ENCODE measurements around the gene OR10H1. TPM values are rescaled to one million over a fixed set of nuclear protein-coding genes. Genes with fewer than 3 reads are reported as not detected.

OR10H1 gene
- total and polyA plus RNA-seq, 9 of the 15 experiments (the other 6 are each of a cell fraction or from before 2014, with no cell fraction given) = not detected

DNA sequence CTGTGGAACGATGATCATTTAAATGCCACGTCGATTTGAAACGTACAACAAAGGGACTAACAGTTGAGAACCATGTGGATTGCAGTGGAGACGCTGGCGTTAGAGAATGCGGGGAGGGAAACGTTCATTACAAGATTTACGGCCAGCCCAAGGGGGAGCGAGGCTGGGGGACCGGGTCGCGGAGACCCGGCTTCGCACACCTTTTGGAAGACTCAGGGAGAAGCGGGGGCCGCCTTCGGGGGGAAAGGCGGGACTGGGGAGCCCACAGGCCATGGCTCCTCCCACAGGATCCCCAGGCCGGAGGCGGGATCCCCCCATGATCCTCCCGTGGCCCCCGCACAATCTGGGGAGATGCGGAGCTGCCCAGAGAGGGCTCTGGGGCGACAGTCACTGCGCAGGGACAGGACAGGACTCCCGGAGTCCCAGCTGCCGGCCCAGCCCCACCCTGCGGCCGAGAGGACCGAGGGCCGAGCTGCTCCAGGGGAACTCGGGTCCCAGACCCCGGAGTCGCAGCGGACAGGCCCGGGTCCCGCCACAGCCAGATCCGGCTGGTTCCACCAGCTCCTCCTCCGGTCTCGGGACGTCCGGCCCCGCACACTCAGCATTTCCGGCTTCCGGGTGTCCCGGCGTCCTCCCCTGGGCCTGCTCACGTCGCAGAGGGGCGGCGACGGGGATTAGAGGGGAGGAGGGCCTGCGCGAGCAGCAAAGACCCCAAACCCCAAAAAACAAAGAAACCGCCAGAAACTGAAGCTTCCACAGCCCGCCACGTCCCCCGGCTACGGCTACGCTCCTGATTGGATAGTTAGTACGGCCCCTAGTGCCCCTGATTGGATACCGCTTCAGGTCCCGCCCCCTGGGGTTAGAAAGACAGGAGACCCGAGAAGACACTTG is 21.1 kb upstream of the OR10H1 start (continued):
- TF ChIP-seq, protein P1, sequence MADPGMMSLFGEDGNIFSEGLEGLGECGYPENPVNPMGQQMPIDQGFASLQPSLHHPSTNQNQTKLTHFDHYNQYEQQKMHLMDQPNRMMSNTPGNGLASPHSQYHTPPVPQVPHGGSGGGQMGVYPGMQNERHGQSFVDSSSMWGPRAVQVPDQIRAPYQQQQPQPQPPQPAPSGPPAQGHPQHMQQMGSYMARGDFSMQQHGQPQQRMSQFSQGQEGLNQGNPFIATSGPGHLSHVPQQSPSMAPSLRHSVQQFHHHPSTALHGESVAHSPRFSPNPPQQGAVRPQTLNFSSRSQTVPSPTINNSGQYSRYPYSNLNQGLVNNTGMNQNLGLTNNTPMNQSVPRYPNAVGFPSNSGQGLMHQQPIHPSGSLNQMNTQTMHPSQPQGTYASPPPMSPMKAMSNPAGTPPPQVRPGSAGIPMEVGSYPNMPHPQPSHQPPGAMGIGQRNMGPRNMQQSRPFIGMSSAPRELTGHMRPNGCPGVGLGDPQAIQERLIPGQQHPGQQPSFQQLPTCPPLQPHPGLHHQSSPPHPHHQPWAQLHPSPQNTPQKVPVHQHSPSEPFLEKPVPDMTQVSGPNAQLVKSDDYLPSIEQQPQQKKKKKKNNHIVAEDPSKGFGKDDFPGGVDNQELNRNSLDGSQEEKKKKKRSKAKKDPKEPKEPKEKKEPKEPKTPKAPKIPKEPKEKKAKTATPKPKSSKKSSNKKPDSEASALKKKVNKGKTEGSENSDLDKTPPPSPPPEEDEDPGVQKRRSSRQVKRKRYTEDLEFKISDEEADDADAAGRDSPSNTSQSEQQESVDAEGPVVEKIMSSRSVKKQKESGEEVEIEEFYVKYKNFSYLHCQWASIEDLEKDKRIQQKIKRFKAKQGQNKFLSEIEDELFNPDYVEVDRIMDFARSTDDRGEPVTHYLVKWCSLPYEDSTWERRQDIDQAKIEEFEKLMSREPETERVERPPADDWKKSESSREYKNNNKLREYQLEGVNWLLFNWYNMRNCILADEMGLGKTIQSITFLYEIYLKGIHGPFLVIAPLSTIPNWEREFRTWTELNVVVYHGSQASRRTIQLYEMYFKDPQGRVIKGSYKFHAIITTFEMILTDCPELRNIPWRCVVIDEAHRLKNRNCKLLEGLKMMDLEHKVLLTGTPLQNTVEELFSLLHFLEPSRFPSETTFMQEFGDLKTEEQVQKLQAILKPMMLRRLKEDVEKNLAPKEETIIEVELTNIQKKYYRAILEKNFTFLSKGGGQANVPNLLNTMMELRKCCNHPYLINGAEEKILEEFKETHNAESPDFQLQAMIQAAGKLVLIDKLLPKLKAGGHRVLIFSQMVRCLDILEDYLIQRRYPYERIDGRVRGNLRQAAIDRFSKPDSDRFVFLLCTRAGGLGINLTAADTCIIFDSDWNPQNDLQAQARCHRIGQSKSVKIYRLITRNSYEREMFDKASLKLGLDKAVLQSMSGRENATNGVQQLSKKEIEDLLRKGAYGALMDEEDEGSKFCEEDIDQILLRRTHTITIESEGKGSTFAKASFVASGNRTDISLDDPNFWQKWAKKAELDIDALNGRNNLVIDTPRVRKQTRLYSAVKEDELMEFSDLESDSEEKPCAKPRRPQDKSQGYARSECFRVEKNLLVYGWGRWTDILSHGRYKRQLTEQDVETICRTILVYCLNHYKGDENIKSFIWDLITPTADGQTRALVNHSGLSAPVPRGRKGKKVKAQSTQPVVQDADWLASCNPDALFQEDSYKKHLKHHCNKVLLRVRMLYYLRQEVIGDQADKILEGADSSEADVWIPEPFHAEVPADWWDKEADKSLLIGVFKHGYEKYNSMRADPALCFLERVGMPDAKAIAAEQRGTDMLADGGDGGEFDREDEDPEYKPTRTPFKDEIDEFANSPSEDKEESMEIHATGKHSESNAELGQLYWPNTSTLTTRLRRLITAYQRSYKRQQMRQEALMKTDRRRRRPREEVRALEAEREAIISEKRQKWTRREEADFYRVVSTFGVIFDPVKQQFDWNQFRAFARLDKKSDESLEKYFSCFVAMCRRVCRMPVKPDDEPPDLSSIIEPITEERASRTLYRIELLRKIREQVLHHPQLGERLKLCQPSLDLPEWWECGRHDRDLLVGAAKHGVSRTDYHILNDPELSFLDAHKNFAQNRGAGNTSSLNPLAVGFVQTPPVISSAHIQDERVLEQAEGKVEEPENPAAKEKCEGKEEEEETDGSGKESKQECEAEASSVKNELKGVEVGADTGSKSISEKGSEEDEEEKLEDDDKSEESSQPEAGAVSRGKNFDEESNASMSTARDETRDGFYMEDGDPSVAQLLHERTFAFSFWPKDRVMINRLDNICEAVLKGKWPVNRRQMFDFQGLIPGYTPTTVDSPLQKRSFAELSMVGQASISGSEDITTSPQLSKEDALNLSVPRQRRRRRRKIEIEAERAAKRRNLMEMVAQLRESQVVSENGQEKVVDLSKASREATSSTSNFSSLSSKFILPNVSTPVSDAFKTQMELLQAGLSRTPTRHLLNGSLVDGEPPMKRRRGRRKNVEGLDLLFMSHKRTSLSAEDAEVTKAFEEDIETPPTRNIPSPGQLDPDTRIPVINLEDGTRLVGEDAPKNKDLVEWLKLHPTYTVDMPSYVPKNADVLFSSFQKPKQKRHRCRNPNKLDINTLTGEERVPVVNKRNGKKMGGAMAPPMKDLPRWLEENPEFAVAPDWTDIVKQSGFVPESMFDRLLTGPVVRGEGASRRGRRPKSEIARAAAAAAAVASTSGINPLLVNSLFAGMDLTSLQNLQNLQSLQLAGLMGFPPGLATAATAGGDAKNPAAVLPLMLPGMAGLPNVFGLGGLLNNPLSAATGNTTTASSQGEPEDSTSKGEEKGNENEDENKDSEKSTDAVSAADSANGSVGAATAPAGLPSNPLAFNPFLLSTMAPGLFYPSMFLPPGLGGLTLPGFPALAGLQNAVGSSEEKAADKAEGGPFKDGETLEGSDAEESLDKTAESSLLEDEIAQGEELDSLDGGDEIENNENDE (IDR thresholded peaks at IDR 0.05; ENCODE audit: low read depth, low read length) = peak; percentile 73
- TF ChIP-seq, protein P2, sequence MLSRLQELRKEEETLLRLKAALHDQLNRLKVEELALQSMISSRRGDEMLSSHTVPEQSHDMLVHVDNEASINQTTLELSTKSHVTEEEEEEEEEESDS (CRISPR knock-in tag; IDR thresholded peaks at IDR 0.05) = no peak
- TF ChIP-seq GABPA (tag; conservative IDR thresholded peaks at IDR 0.05; ENCODE audit: low read depth) (peak; percentile 95), ZNF444 (CRISPR knock-in tag; IDR thresholded peaks at IDR 0.05) (no peak; the same call in none of the 2 replicates), ZNF668 (CRISPR knock-in tag; IDR thresholded peaks at IDR 0.05) (no peak), PTBP1 (IDR thresholded peaks at IDR 0.05; ENCODE audit: low read depth, low read length) (no peak), MTA1 (IDR thresholded peaks at IDR 0.05; ENCODE audit: borderline replicate concordance) (no peak), ZNF717 (CRISPR knock-in tag; IDR thresholded peaks at IDR 0.05) (peak; percentile 75; the same call in 1 of the 2 replicates), TCFL5 (CRISPR knock-in tag; conservative IDR thresholded peaks at IDR 0.05) (no peak), RBM39 (optimal IDR thresholded peaks at IDR 0.05; ENCODE audit: low read depth, low read length) (no peak), PTTG1 (tag; IDR thresholded peaks at IDR 0.05; ENCODE audit: low read depth) (no peak)
- TF ChIP-seq, protein P3, sequence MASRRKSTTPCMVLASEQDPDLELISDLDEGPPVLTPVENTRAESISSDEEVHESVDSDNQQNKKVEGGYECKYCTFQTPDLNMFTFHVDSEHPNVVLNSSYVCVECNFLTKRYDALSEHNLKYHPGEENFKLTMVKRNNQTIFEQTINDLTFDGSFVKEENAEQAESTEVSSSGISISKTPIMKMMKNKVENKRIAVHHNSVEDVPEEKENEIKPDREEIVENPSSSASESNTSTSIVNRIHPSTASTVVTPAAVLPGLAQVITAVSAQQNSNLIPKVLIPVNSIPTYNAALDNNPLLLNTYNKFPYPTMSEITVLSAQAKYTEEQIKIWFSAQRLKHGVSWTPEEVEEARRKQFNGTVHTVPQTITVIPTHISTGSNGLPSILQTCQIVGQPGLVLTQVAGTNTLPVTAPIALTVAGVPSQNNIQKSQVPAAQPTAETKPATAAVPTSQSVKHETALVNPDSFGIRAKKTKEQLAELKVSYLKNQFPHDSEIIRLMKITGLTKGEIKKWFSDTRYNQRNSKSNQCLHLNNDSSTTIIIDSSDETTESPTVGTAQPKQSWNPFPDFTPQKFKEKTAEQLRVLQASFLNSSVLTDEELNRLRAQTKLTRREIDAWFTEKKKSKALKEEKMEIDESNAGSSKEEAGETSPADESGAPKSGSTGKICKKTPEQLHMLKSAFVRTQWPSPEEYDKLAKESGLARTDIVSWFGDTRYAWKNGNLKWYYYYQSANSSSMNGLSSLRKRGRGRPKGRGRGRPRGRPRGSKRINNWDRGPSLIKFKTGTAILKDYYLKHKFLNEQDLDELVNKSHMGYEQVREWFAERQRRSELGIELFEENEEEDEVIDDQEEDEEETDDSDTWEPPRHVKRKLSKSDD (conservative IDR thresholded peaks at IDR 0.05; ENCODE audit: low read length) = no peak
